GM10248 (cell line): Measurements from ENCODE around the gene CBY2.

Source experiments
- CTCF ChIA-PET: fragments of 300-600 bp; sonication (Branson Sonifier 250); formaldehyde crosslinking; extraction: SDS; loops from one replicate; lab custom pipeline; 2021; ENCODE audit warnings: antibody characterized with exemption; lab: Yijun Ruan, JAX
- POLR2A ChIA-PET: fragments of 350-650 bp; sonication (Branson Sonifier 250); formaldehyde crosslinking; extraction: SDS; loops from one replicate; lab custom pipeline; 2020; ENCODE audit warnings: antibody characterized with exemption; lab: Yijun Ruan, JAX
- DNase-seq: peaks from one replicate; pipeline ENCODE4 v3.0.0; 2012; ENCODE audit errors: extremely low spot score
- TF ChIP-seq, protein P1 (sequence below): IDR thresholded peaks from 2 replicates; pipeline ENCODE4 v1.5.1; 2012; ENCODE audit warnings: mild to moderate bottlenecking, low read depth; ENCODE audit errors: extremely low read depth, missing control alignments, control extremely low read depth

CBY2 gene

DNA sequence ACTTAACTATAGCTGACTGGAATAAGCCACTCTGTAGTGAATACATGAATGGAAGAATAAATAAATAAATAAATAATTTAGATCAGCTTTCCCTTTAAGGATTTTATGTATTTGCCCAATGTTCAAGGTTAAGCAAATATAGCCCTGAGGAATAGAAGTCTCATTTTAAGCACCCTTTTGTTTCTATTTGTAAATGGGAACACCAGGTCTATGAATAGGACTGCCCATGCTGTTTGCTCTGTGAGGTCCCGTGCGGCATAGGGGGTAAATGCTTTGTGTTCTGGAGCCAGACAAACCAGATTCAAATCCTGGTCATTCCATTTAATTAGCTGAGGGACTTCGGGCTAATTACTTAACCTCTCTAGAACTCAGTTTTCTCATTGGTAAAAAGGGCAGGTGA is 29.3 kb downstream of the CBY2 start:
- ChIA-PET CTCF (interaction anchor here (0.8 to 4.0 kb wide), 5 partner anchors 13 to 75 kb away, joined by 3 to 19 read pairs (median 4); no protein-coding TSS in a partner anchor), POLR2A (no interaction called here)
- TF ChIP-seq, protein P1, sequence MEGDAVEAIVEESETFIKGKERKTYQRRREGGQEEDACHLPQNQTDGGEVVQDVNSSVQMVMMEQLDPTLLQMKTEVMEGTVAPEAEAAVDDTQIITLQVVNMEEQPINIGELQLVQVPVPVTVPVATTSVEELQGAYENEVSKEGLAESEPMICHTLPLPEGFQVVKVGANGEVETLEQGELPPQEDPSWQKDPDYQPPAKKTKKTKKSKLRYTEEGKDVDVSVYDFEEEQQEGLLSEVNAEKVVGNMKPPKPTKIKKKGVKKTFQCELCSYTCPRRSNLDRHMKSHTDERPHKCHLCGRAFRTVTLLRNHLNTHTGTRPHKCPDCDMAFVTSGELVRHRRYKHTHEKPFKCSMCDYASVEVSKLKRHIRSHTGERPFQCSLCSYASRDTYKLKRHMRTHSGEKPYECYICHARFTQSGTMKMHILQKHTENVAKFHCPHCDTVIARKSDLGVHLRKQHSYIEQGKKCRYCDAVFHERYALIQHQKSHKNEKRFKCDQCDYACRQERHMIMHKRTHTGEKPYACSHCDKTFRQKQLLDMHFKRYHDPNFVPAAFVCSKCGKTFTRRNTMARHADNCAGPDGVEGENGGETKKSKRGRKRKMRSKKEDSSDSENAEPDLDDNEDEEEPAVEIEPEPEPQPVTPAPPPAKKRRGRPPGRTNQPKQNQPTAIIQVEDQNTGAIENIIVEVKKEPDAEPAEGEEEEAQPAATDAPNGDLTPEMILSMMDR, result no peak
- DNase-seq, result no peak

DNA sequence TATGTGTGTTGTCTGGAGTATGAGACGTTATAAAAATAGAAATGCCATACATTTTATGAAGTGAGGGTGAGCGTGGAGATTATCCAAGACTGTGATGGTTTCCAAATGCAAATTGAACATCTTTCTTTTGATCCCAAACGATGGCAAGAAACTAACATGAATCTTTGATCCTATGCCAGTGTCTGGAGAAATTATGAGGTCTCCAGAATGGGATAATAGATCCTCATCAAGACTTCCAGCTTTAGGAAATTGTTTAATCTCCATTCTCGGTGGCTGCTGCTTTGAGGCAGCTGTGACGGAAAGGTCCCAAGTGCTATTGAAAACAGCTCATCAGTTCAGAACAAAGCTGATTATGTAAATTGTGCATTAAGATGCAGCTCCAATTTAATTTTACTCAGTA is 30.8 kb downstream of the CBY2 start:
- DNase-seq, result no peak
- ChIA-PET CTCF (interaction anchor here (1.4 to 4.0 kb wide), 5 partner anchors 9 to 110 kb away, joined by 3 to 19 read pairs (median 9); no protein-coding TSS in a partner anchor), POLR2A (no interaction called here)
- TF ChIP-seq, protein P1, result no peak

DNA sequence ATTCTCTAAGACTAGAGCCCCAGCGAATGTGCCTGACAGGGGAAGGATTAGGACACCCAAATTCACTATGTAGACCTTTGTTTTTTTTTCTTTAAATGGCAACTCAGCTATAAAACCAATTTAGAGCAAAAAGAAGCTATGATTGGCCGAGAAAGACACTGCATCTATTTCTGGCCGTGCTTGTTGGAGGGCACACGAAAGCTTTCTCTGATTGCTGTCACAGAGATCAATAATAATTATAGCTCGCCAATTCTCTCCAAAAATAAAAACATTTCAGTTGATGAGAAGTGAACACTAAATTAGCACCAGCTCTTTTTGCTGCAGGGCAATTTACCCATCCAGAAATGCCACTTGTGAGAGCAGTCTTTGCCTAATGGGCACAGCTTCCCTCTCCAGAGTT is 31.2 kb downstream of the CBY2 start:
- TF ChIP-seq, protein P1, result no peak
- ChIA-PET CTCF (interaction anchor here (1.4 to 4.0 kb wide), 5 partner anchors 10 to 110 kb away, joined by 3 to 19 read pairs (median 9); no protein-coding TSS in a partner anchor), POLR2A (no interaction called here)
- no peak for DNase-seq

GRCh38 chr13:45737571-45738017 is 35.5 kb downstream of the CBY2 start:
- DNase-seq, result peak; percentile 48
- TF ChIP-seq, protein P1, result peak; percentile 34
- POLR2A ChIA-PET, result no interaction called here
- CTCF ChIA-PET, result interaction anchor here (1.0 to 2.3 kb wide), 6 partner anchors 8 to 114 kb away, joined by 3 to 18 read pairs (median 3); no protein-coding TSS in a partner anchor

DNA sequence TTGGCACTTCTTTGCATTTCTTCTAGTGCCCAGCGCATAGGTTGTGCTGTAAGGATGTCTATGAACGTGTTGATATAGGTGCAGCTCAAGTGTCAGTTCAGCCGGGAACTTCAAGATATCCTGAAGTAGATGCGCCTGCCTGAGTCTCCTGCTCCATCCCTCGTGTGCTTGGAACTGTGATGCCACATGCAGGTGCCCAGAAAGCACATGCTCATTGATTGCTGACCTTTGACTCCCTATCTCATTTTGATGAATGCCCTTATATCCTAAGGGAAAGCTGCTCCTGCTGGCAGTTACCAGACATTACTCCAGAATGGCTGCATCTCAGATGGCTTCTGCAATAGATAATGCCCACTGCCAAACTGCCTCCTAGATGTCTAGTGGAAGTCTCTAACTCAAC is 40.9 kb downstream of the CBY2 start:
- POLR2A ChIA-PET, result no interaction called here
- TF ChIP-seq, protein P1, result no peak
- CTCF ChIA-PET, result no interaction called here
- DNase-seq, result no peak

DNA sequence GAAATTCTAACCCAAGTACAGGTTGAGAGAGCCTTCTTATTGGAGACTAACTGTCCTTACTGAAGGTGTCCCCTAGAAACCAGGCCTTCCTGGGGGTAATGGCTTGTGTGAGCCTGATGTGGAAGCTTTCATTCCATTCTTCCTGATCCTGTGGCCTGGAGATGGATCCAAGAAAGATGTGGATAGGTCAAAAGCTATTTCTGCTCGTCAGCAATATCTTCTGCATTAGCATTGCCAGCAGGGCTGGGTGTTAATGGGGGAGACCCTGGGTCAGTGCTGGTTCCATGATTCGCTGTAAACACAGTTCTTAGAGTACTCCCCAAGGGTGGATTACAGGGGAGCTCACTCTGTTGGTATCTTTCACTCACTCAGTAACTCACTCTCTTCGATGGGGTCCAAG is 42.9 kb downstream of the CBY2 start:
- ChIA-PET CTCF (interaction anchor here (1.0 to 1.2 kb wide), 2 partner anchors 53 to 122 kb away, joined by 3 read pairs; no protein-coding TSS in a partner anchor), POLR2A (no interaction called here)
- DNase-seq, result no peak
- TF ChIP-seq, protein P1, result no peak
